Endodermal cell (in vitro differentiated cells): ENCODE results near the gene PPP2R5C. TPM values are rescaled to one million over a fixed set of nuclear protein-coding genes. Genes with fewer than 3 reads are reported as not detected.

ENCODE experiments used
- DNase-seq: peaks from one replicate; pipeline ENCODE4 v3.0.0-alpha.2; 2017
- H3K27ac ChIP-seq: 2 replicates; pipeline ENCODE4 v1.5.1; 2013; ENCODE audit warnings: mild to moderate bottlenecking, low read depth, low read length, moderate library complexity
- H3K27me3 ChIP-seq: 2 replicates; pipeline ENCODE4 v1.6.1; 2013; ENCODE audit warnings: mild to moderate bottlenecking, low read length, moderate library complexity; ENCODE audit not compliant: insufficient read depth, control insufficient read depth, poor library complexity, severe bottlenecking
- H3K36me3 ChIP-seq: 2 replicates; pipeline ENCODE4 v1.7.0; 2013; ENCODE audit warnings: mild to moderate bottlenecking, low read length, moderate library complexity; ENCODE audit not compliant: control insufficient read depth, insufficient read depth
- H3K4me1 ChIP-seq: one replicate; pipeline ENCODE4 v1.7.0; 2013; ENCODE audit warnings: low read length; ENCODE audit not compliant: control insufficient read depth, insufficient read depth
- H3K4me3 ChIP-seq: 2 replicates; pipeline ENCODE4 v1.5.1; 2013; ENCODE audit warnings: mild to moderate bottlenecking, low read length, moderate library complexity
- H3K9ac ChIP-seq: 2 replicates; pipeline ENCODE4 v1.6.1; 2013; ENCODE audit warnings: mild to moderate bottlenecking, low read length, moderate library complexity; ENCODE audit not compliant: poor library complexity, severe bottlenecking; ENCODE audit errors: extremely low read depth
- H3K9me3 ChIP-seq: 2 replicates; pipeline ENCODE4 v1.6.1; 2013; ENCODE audit warnings: mild to moderate bottlenecking, low read length, moderate library complexity; ENCODE audit not compliant: control insufficient read depth
- H3K27ac Mint-ChIP-seq: 2 replicates; pipeline ENCODE4 v1.8.0; 2020; ENCODE audit warnings: mixed read lengths
- H3K27me3 Mint-ChIP-seq: 2 replicates; pipeline ENCODE4 v1.8.0; 2021; ENCODE audit warnings: mild to moderate bottlenecking, mixed read lengths; ENCODE audit not compliant: insufficient read depth
- H3K36me3 Mint-ChIP-seq: 2 replicates; pipeline ENCODE4 v1.8.0; 2020; ENCODE audit warnings: low read depth, mixed read lengths
- H3K4me1 Mint-ChIP-seq: 2 replicates; pipeline ENCODE4 v1.8.0; 2020; ENCODE audit warnings: mixed read lengths
- H3K4me3 Mint-ChIP-seq: 2 replicates; pipeline ENCODE4 v1.8.0; 2020; ENCODE audit warnings: mild to moderate bottlenecking, moderate library complexity, mixed read lengths
- H3K9me3 Mint-ChIP-seq: 2 replicates; pipeline ENCODE4 v1.8.0; 2020; ENCODE audit warnings: mild to moderate bottlenecking, mixed read lengths
- CTCF ChIP-seq: fragments of 200-600 bp; sonication (generic); conservative IDR thresholded peaks from 2 replicates; pipeline ENCODE4 v1.5.0; 2021; ENCODE audit warnings: antibody characterized with exemption, mild to moderate bottlenecking
- WGBS, 2 experiments: methylation state at CpG; one replicate each; pipeline versions ENCODE4 v1.1.5 to v1.1.7; 2013; ENCODE audit warnings: missing lambda C conversion rate in 2 of 2, mixed read lengths in 1 of 2; ENCODE audit not compliant: insufficient coverage in 1 of 2, insufficient read length in 1 of 2; 5-methylcytosine and 5-hydroxymethylcytosine counted together
- total RNA-seq, 2 donors: library from RNA; stranded (reverse); fragmentation: NEBNext Ultra II Directional in 1 of 2; extraction: Animal tissue kit (Norgen Biotek cat#: 25700) in 1 of 2; gene quantifications; 2 replicates in 1 of 2; 3 replicates in 1 of 2; pipeline ENCODE4 v1.2.1, GENCODE V29; 2021

The PPP2R5C gene
- total RNA-seq, 2 donors from 2014 or later: 116 to 117 TPM

GRCh38 chr14:101884934-101885576 lies 123.5 kb downstream of the PPP2R5C start:
- TF ChIP-seq CTCF: no peak
- H3K4me1 Mint-ChIP-seq: no peaks in the 10 kb centered on the region
- H3K27ac Mint-ChIP-seq: no peak overlapping the region
- 94 to 97% methylated on average over 20 to 24 of the region's 24 CpGs for WGBS, 2 experiments
- no peaks in the 10 kb centered on the region for H3K4me1 ChIP-seq
- no peak overlapping the region for H3K4me3 ChIP-seq
- H3K4me3 Mint-ChIP-seq: no peak overlapping the region
- H3K9ac ChIP-seq: no peak overlapping the region
- no peak overlapping the region for H3K27ac ChIP-seq
- no peaks in the 10 kb centered on the region for H3K9me3 ChIP-seq
- H3K9me3 Mint-ChIP-seq: peaks cover 7% of the 10 kb centered on the region
- no peaks in the 10 kb centered on the region for H3K27me3 ChIP-seq
- no peaks in the 10 kb centered on the region for H3K27me3 Mint-ChIP-seq
- peaks cover 64% of the 10 kb centered on the region for H3K36me3 Mint-ChIP-seq
- peaks cover 61% of the 10 kb centered on the region for H3K36me3 ChIP-seq
- no peak for DNase-seq

- DNase-seq: no peak
- Histone ChIP-seq H3K4me3 (no peak overlapping the region), H3K9me3 (no peaks in the 10 kb centered on the region), H3K27ac (no peak overlapping the region), H3K27me3 (no peaks in the 10 kb centered on the region), H3K4me1 (no peaks in the 10 kb centered on the region), H3K36me3 (peaks cover 64% of the 10 kb centered on the region), H3K9ac (no peak overlapping the region)
- Mint-ChIP-seq H3K9me3 (peaks cover 7% of the 10 kb centered on the region), H3K4me3 (no peak overlapping the region), H3K4me1 (no peaks in the 10 kb centered on the region), H3K27ac (no peak overlapping the region), H3K27me3 (no peaks in the 10 kb centered on the region), H3K36me3 (peaks cover 68% of the 10 kb centered on the region)
- no peak for TF ChIP-seq CTCF
- 97 to 99% methylated on average over 9 to 11 of the region's 11 CpGs for WGBS, 2 experiments
These were observed 125.7 kb downstream of the PPP2R5C start for GRCh38 chr14:101887219-101887618.

GRCh38 chr14:101888182-101888581 lies 126.7 kb downstream of the PPP2R5C start:
- DNase-seq: no peak

More at GRCh38 chr14:101888182-101888581, 126.7 kb downstream of the PPP2R5C start:
- Mint-ChIP-seq H3K4me1 (no peaks in the 10 kb centered on the region), H3K36me3 (peaks cover 67% of the 10 kb centered on the region), H3K27me3 (no peaks in the 10 kb centered on the region), H3K27ac (no peak overlapping the region), H3K4me3 (no peak overlapping the region), H3K9me3 (peaks cover 7% of the 10 kb centered on the region)
- Histone ChIP-seq H3K9me3 (no peaks in the 10 kb centered on the region), H3K27me3 (no peaks in the 10 kb centered on the region), H3K27ac (no peak overlapping the region), H3K9ac (no peak overlapping the region), H3K4me3 (no peak overlapping the region), H3K4me1 (no peaks in the 10 kb centered on the region), H3K36me3 (peaks cover 63% of the 10 kb centered on the region)
- WGBS, 2 experiments: 90 to 91% methylated on average over 10 of the region's 10 CpGs
- TF ChIP-seq CTCF: no peak
